Keratinocyte (primary cell): Measurements from ENCODE around the gene TOR1B. TPM values are rescaled to one million over a fixed set of nuclear protein-coding genes. Genes with fewer than 3 reads are reported as not detected.

Experiments
- DNase-seq: peaks from one replicate; pipeline ENCODE4 v3.0.0-alpha.2; 2011; ENCODE audit warnings: low read depth, missing footprints, low spot score
- FAIRE-seq: peaks from 2 replicates; lab custom pipeline; 2011; peaks lifted over from hg19 to GRCh38; lab: Jason Lieb, UNC
- H2AFZ ChIP-seq: 2 replicates; pipeline ENCODE4 v1.6.0; 2012; ENCODE audit warnings: low read length, control low read depth, inconsistent platforms; ENCODE audit not compliant: control insufficient read depth
- H3K27ac ChIP-seq: 2 replicates; pipeline ENCODE4 v1.5.1; 2011; ENCODE audit warnings: low read length; ENCODE audit not compliant: control insufficient read depth, insufficient read depth
- H3K27me3 ChIP-seq: 3 replicates; pipeline ENCODE4 v1.6.0; 2011; ENCODE audit warnings: low read length; ENCODE audit not compliant: control insufficient read depth, insufficient read depth; ENCODE audit errors: extremely low read depth
- H3K36me3 ChIP-seq, 2 experiments: 2 replicates in 1 of 2; 3 replicates in 1 of 2; pipeline ENCODE4 v1.5.1; 2011; ENCODE audit warnings: low read length in 2 of 2, mild to moderate bottlenecking in 1 of 2; ENCODE audit not compliant: control insufficient read depth in 2 of 2, insufficient read depth in 2 of 2; ENCODE audit errors: extremely low read depth in 1 of 2
- H3K4me1 ChIP-seq: 3 replicates; pipeline ENCODE4 v1.5.1; 2011; ENCODE audit warnings: low read length; ENCODE audit not compliant: control insufficient read depth, insufficient read depth; ENCODE audit errors: extremely low read depth
- H3K4me2 ChIP-seq: 3 replicates; pipeline ENCODE4 v1.6.0; 2011; ENCODE audit warnings: low read depth, low read length; ENCODE audit not compliant: control insufficient read depth, insufficient read depth; ENCODE audit errors: extremely low read depth
- H3K4me3 ChIP-seq, 3 experiments: fragments of 200-600 bp in 1 of 3; sonication (generic) in 1 of 3; 2 replicates in 2 of 3; 3 replicates in 1 of 3; pipeline ENCODE4 v1.5.1; 2011 to 2016; ENCODE audit warnings: low read length in 3 of 3, mild to moderate bottlenecking in 3 of 3, control low read depth in 2 of 3, inconsistent platforms in 1 of 3, low read depth in 1 of 3, mixed read lengths in 1 of 3, mixed run types in 1 of 3, moderate library complexity in 1 of 3; ENCODE audit not compliant: control insufficient read depth in 2 of 3, insufficient read depth in 2 of 3; ENCODE audit errors: extremely low read depth in 1 of 3
- H3K79me2 ChIP-seq: 2 replicates; pipeline ENCODE4 v1.6.0; 2012; ENCODE audit warnings: low read length; ENCODE audit not compliant: control insufficient read depth, insufficient read depth
- H3K9ac ChIP-seq: 3 replicates; pipeline ENCODE4 v1.6.0; 2011; ENCODE audit warnings: low read length; ENCODE audit not compliant: control insufficient read depth, insufficient read depth; ENCODE audit errors: extremely low read depth
- H3K9me1 ChIP-seq: 3 replicates; pipeline ENCODE4 v1.6.0; 2011; ENCODE audit warnings: low read length; ENCODE audit not compliant: control insufficient read depth, insufficient read depth; ENCODE audit errors: extremely low read depth
- H3K9me3 ChIP-seq: 2 replicates; pipeline ENCODE4 v1.5.1; 2012; ENCODE audit warnings: low read depth, low read length; ENCODE audit not compliant: control insufficient read depth
- H4K20me1 ChIP-seq: 3 replicates; pipeline ENCODE4 v1.6.0; 2011; ENCODE audit warnings: low read length; ENCODE audit not compliant: control insufficient read depth, insufficient read depth; ENCODE audit errors: extremely low read depth
- EZH2 ChIP-seq: IDR thresholded peaks from one replicate; pipeline ENCODE4 v1.6.1; 2012; ENCODE audit warnings: inconsistent platforms, mild to moderate bottlenecking, low read length, moderate library complexity
- dilution Hi-C: fragments of 300-500 bp; cut with MboI; formaldehyde crosslinking; loops from one replicate; pipeline ENCODE4 v1.7.0; 2020; ENCODE audit warnings: low sequenced_read_pairs; ENCODE audit not compliant: extremely low pct_ligation_motif_present
- polyA plus RNA-seq, 5 experiments: library from polyadenylated mRNA; depleted of rRNA in 3 of 5; stranded (reverse) in 3 of 5; stranded (forward) in 1 of 5; unstranded in 1 of 5; fragments of >200 nt; gene quantifications; 1 replicate in 1 of 5; 2 replicates in 3 of 5; 3 replicates in 1 of 5; pipeline versions ENCODE4 v1.2.1 to v1.2.3, GENCODE V29; 2011 to 2012; ENCODE audit warnings: missing spikeins in 2 of 5, low read depth in 1 of 5, low replicate concordance in 1 of 5
- TF ChIP-seq, protein P1 (sequence below), 3 experiments: IDR thresholded peaks in 1 of 3; conservative IDR thresholded peaks in 1 of 3; optimal IDR thresholded peaks in 1 of 3; 2 replicates in 2 of 3; 3 replicates in 1 of 3; pipeline versions ENCODE3 to v1.5.1; 2011; ENCODE audit warnings: low read length in 3 of 3, mild to moderate bottlenecking in 3 of 3, moderate library complexity in 2 of 3, control low read depth in 1 of 3, inconsistent platforms in 1 of 3; ENCODE audit not compliant: insufficient read depth in 2 of 3; ENCODE audit errors: extremely low read depth in 1 of 3

TOR1B gene
- polyA plus RNA-seq, 1 donor (not counting 4 experiments of a cell fraction or from before 2014, with no cell fraction given), result 24.2 TPM

DNA sequence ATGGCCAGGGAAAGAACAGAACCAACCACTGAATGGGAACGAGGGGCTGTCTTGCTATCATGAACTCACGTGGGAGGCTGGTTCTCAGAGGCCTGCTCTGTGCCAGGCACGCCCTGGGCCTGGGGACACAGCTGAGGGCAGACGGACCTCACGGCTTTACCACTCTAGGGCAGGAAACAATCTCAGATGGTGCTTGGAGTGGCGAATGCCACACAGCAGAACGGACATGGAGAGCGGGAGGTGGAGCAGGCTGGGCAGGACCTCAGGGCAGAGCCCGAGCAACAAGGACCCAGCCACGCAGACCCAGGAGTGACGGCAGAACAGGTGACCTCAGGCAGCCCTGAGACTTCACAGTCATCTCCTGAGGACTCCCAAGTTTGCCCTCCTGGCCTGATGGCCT lies 12.3 kb downstream of the TOR1B start:
- H3K4me3 ChIP-seq, result no peak overlapping the region
- dilution Hi-C loops, result no loop called here
- FAIRE-seq (no peak), DNase-seq (no peak)
- TF ChIP-seq, protein P1, sequence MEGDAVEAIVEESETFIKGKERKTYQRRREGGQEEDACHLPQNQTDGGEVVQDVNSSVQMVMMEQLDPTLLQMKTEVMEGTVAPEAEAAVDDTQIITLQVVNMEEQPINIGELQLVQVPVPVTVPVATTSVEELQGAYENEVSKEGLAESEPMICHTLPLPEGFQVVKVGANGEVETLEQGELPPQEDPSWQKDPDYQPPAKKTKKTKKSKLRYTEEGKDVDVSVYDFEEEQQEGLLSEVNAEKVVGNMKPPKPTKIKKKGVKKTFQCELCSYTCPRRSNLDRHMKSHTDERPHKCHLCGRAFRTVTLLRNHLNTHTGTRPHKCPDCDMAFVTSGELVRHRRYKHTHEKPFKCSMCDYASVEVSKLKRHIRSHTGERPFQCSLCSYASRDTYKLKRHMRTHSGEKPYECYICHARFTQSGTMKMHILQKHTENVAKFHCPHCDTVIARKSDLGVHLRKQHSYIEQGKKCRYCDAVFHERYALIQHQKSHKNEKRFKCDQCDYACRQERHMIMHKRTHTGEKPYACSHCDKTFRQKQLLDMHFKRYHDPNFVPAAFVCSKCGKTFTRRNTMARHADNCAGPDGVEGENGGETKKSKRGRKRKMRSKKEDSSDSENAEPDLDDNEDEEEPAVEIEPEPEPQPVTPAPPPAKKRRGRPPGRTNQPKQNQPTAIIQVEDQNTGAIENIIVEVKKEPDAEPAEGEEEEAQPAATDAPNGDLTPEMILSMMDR (optimal IDR thresholded peaks at IDR 0.05 in 1 of 3, IDR thresholded peaks at IDR 0.05 in 1 of 3, conservative IDR thresholded peaks at IDR 0.05 in 1 of 3; ENCODE audit: extremely low read depth in 1 of 3, insufficient read depth in 2 of 3, low read length in 3 of 3), result no peak
- no peak for TF ChIP-seq EZH2
- H3K27ac ChIP-seq, result no peak overlapping the region
- H3K9me1 ChIP-seq, result no peaks in the 10 kb centered on the region
- H2AFZ ChIP-seq, result no peak overlapping the region
- no peaks in the 10 kb centered on the region for H3K4me1 ChIP-seq
- H3K36me3 ChIP-seq, result peaks cover 40 to 44% of the 10 kb centered on the region in 2 experiments
- no peak overlapping the region for H3K4me2 ChIP-seq
- H3K9me3 ChIP-seq, result no peaks in the 10 kb centered on the region
- H4K20me1 ChIP-seq, result no peaks in the 10 kb centered on the region
- H3K9ac ChIP-seq, result no peak overlapping the region
- H3K79me2 ChIP-seq, result peaks cover under 1% of the 10 kb centered on the region
- no peaks in the 10 kb centered on the region for H3K27me3 ChIP-seq

GRCh38 chr9:129816501-129817435 lies 13.8 kb downstream of the TOR1B start:
- dilution Hi-C loops, result no loop called here
- H3K36me3 ChIP-seq, result peaks cover 43 to 51% of the 10 kb centered on the region in 2 experiments
- no peak for TF ChIP-seq EZH2
- TF ChIP-seq, protein P1 (optimal IDR thresholded peaks at IDR 0.05 in 1 of 3, IDR thresholded peaks at IDR 0.05 in 1 of 3, conservative IDR thresholded peaks at IDR 0.05 in 1 of 3; ENCODE audit: extremely low read depth in 1 of 3, insufficient read depth in 2 of 3, low read length in 3 of 3), result no peak
- H2AFZ ChIP-seq, result no peak overlapping the region
- DNase-seq (no peak), FAIRE-seq (no peak)
- H4K20me1 ChIP-seq, result no peaks in the 10 kb centered on the region
- H3K9me3 ChIP-seq, result no peaks in the 10 kb centered on the region
- no peak overlapping the region for H3K4me2 ChIP-seq
- H3K79me2 ChIP-seq, result peaks cover 10% of the 10 kb centered on the region
- no peak overlapping the region for H3K27ac ChIP-seq
- H3K4me1 ChIP-seq, result no peaks in the 10 kb centered on the region
- no peaks in the 10 kb centered on the region for H3K9me1 ChIP-seq
- H3K4me3 ChIP-seq, result no peak overlapping the region
- H3K9ac ChIP-seq, result no peak overlapping the region
- no peaks in the 10 kb centered on the region for H3K27me3 ChIP-seq
